ENCODE results near the gene BCAM.

DNA sequence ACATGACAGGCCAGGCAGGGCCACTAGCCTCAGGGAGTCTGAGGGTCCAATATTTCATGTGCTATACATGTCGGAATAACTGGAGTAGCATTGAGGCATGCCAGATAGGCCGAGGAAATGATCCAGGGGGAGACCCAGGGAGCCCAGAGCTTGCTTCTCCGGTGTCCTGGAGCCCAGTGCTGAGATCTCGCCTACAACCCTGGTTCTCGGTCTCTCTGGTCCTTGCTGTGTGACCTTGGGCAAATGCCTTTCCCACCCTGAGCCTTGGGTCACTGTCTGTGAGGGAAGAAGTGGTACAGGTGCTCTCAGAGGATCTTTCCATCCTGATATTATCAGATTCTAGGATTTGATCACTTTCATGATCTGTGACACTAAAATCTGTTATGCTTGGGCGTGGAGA lies 19.9 kb upstream of the BCAM start:
- TF ChIP-seq, protein P1, sequence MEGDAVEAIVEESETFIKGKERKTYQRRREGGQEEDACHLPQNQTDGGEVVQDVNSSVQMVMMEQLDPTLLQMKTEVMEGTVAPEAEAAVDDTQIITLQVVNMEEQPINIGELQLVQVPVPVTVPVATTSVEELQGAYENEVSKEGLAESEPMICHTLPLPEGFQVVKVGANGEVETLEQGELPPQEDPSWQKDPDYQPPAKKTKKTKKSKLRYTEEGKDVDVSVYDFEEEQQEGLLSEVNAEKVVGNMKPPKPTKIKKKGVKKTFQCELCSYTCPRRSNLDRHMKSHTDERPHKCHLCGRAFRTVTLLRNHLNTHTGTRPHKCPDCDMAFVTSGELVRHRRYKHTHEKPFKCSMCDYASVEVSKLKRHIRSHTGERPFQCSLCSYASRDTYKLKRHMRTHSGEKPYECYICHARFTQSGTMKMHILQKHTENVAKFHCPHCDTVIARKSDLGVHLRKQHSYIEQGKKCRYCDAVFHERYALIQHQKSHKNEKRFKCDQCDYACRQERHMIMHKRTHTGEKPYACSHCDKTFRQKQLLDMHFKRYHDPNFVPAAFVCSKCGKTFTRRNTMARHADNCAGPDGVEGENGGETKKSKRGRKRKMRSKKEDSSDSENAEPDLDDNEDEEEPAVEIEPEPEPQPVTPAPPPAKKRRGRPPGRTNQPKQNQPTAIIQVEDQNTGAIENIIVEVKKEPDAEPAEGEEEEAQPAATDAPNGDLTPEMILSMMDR (IDR thresholded peaks at IDR 0.05; ENCODE audit: low read depth, low read length): no peak
- no peak for TF ChIP-seq EZH2phosphoT487 (IDR thresholded peaks at IDR 0.05; ENCODE audit: low read depth)

Data from OCI-LY3 (cell line).